ENCODE data around the gene AQP9.
"Not testable (repeated sequence)": the region's sequence is repeated elsewhere in the genome, so short reads cannot be mapped to it uniquely, and the experiment has no call there.

AQP9 gene

GRCh38 chr15:58138106-58138505, at the start of gene AQP9:
AQP9 (plus strand) TSS chr15:58138381; CDS start chr15:58138566, 185 bp downstream.
- ATAC-seq: no peak
- Mint-ChIP-seq H3K27ac (no peak within 1 kb of the TSS), H3K36me3 (no peaks in the 10 kb centered on the region), H3K4me3 (no peak within 1 kb of the TSS), H3K27me3 (no peaks in the 10 kb centered on the region), H3K4me1 (no peaks in the 10 kb centered on the region), H3K9me3 (no peaks in the 10 kb centered on the region)

- Mint-ChIP-seq H3K9me3 (no peaks in the 10 kb centered on the region), H3K4me3 (no peak overlapping the region), H3K4me1 (no peaks in the 10 kb centered on the region), H3K27me3 (peaks cover 6% of the 10 kb centered on the region), H3K36me3 (no peaks in the 10 kb centered on the region), H3K27ac (no peak overlapping the region)
- ATAC-seq: peak; percentile 31
Measured at GRCh38 chr15:58095415-58095814, 42.8 kb upstream of the AQP9 start.

GRCh38 chr15:58096529-58097084, 41.6 kb upstream of the AQP9 start:
- no peak for ATAC-seq
- no peaks in the 10 kb centered on the region for H3K36me3 Mint-ChIP-seq
- H3K27ac Mint-ChIP-seq: no peak overlapping the region
- H3K4me3 Mint-ChIP-seq: no peak overlapping the region
- peaks cover 18% of the 10 kb centered on the region for H3K27me3 Mint-ChIP-seq
- H3K4me1 Mint-ChIP-seq: no peaks in the 10 kb centered on the region
- no peaks in the 10 kb centered on the region for H3K9me3 Mint-ChIP-seq

- ATAC-seq: no peak
- no peaks in the 10 kb centered on the region for H3K4me1 Mint-ChIP-seq
- peaks cover 51% of the 10 kb centered on the region for H3K27me3 Mint-ChIP-seq
- H3K9me3 Mint-ChIP-seq: peaks cover 5% of the 10 kb centered on the region
- H3K4me3 Mint-ChIP-seq: no peak overlapping the region
- no peaks in the 10 kb centered on the region for H3K36me3 Mint-ChIP-seq
- no peak overlapping the region for H3K27ac Mint-ChIP-seq
Measured at GRCh38 chr15:58103482-58103881, 34.7 kb upstream of the AQP9 start.

- H3K36me3 Mint-ChIP-seq: no peaks in the 10 kb centered on the region
- no peaks in the 10 kb centered on the region for H3K4me1 Mint-ChIP-seq
- H3K27ac Mint-ChIP-seq: no peak overlapping the region
- H3K27me3 Mint-ChIP-seq: peaks cover 26% of the 10 kb centered on the region
- H3K4me3 Mint-ChIP-seq: no peak overlapping the region
- H3K9me3 Mint-ChIP-seq: peaks cover 5% of the 10 kb centered on the region
- no peak for ATAC-seq
Measured at GRCh38 chr15:58108117-58108516, 30.1 kb upstream of the AQP9 start.

GRCh38 chr15:58109419-58109818, 28.8 kb upstream of the AQP9 start:
- no peaks in the 10 kb centered on the region for H3K36me3 Mint-ChIP-seq
- no peaks in the 10 kb centered on the region for H3K4me1 Mint-ChIP-seq
- H3K4me3 Mint-ChIP-seq: no peak overlapping the region
- no peaks in the 10 kb centered on the region for H3K9me3 Mint-ChIP-seq
- no peak overlapping the region for H3K27ac Mint-ChIP-seq
- ATAC-seq: no peak
- peaks cover 14% of the 10 kb centered on the region for H3K27me3 Mint-ChIP-seq

- no peaks in the 10 kb centered on the region for H3K4me1 Mint-ChIP-seq
- no peaks in the 10 kb centered on the region for H3K36me3 Mint-ChIP-seq
- H3K27me3 Mint-ChIP-seq: peaks cover 14% of the 10 kb centered on the region
- no peak for ATAC-seq
- H3K4me3 Mint-ChIP-seq: no peak overlapping the region
- no peak overlapping the region for H3K27ac Mint-ChIP-seq
- H3K9me3 Mint-ChIP-seq: no peaks in the 10 kb centered on the region
Measured at GRCh38 chr15:58110999-58111717, 27.0 kb upstream of the AQP9 start.

GRCh38 chr15:58111718-58112104, 26.5 kb upstream of the AQP9 start:
- no peak overlapping the region for H3K27ac Mint-ChIP-seq

GRCh38 chr15:58113358-58113757, 24.8 kb upstream of the AQP9 start:
- H3K27me3 Mint-ChIP-seq, H3K4me1 Mint-ChIP-seq, ATAC-seq, H3K36me3 Mint-ChIP-seq, H3K27ac Mint-ChIP-seq, H3K9me3 Mint-ChIP-seq, H3K4me3 Mint-ChIP-seq: not testable (repeated sequence)

More at GRCh38 chr15:58111718-58112104, 26.5 kb upstream of the AQP9 start:
- Mint-ChIP-seq H3K27me3 (peaks cover 12% of the 10 kb centered on the region), H3K4me3 (no peak overlapping the region), H3K9me3 (no peaks in the 10 kb centered on the region), H3K4me1 (no peaks in the 10 kb centered on the region), H3K36me3 (no peaks in the 10 kb centered on the region)
- no peak for ATAC-seq

- no peaks in the 10 kb centered on the region for H3K36me3 Mint-ChIP-seq
- peaks cover 9% of the 10 kb centered on the region for H3K27me3 Mint-ChIP-seq
- ATAC-seq: no peak
- H3K4me3 Mint-ChIP-seq: no peak overlapping the region
- no peak overlapping the region for H3K27ac Mint-ChIP-seq
- no peaks in the 10 kb centered on the region for H3K9me3 Mint-ChIP-seq
- no peaks in the 10 kb centered on the region for H3K4me1 Mint-ChIP-seq
Measured at GRCh38 chr15:58114388-58114787, 23.8 kb upstream of the AQP9 start.

- Mint-ChIP-seq H3K4me1 (no peaks in the 10 kb centered on the region), H3K27me3 (peaks cover 9% of the 10 kb centered on the region), H3K36me3 (no peaks in the 10 kb centered on the region), H3K4me3 (no peak overlapping the region), H3K27ac (no peak overlapping the region), H3K9me3 (no peaks in the 10 kb centered on the region)
- ATAC-seq: no peak
Measured at GRCh38 chr15:58114812-58115211, 23.4 kb upstream of the AQP9 start.

- Mint-ChIP-seq H3K36me3 (no peaks in the 10 kb centered on the region), H3K4me1 (no peaks in the 10 kb centered on the region), H3K27me3 (peaks cover 9% of the 10 kb centered on the region), H3K4me3 (no peak overlapping the region), H3K27ac (no peak overlapping the region), H3K9me3 (no peaks in the 10 kb centered on the region)
- no peak for ATAC-seq
Measured at GRCh38 chr15:58115692-58116091, 22.5 kb upstream of the AQP9 start.

GRCh38 chr15:58117619-58118018, 20.6 kb upstream of the AQP9 start:
- no peak for ATAC-seq
- no peak overlapping the region for H3K4me3 Mint-ChIP-seq
- H3K27me3 Mint-ChIP-seq: no peaks in the 10 kb centered on the region
- H3K9me3 Mint-ChIP-seq: no peaks in the 10 kb centered on the region
- H3K27ac Mint-ChIP-seq: no peak overlapping the region
- H3K36me3 Mint-ChIP-seq: no peaks in the 10 kb centered on the region
- no peaks in the 10 kb centered on the region for H3K4me1 Mint-ChIP-seq

GRCh38 chr15:58118272-58118671, 19.9 kb upstream of the AQP9 start:
- no peaks in the 10 kb centered on the region for H3K36me3 Mint-ChIP-seq
- H3K27me3 Mint-ChIP-seq: no peaks in the 10 kb centered on the region
- no peak overlapping the region for H3K4me3 Mint-ChIP-seq
- no peaks in the 10 kb centered on the region for H3K4me1 Mint-ChIP-seq
- no peak for ATAC-seq
- no peak overlapping the region for H3K27ac Mint-ChIP-seq
- no peaks in the 10 kb centered on the region for H3K9me3 Mint-ChIP-seq

- Mint-ChIP-seq H3K27me3 (peaks cover 4% of the 10 kb centered on the region), H3K36me3 (no peaks in the 10 kb centered on the region), H3K27ac (no peak overlapping the region), H3K4me1 (no peaks in the 10 kb centered on the region), H3K9me3 (no peaks in the 10 kb centered on the region), H3K4me3 (no peak overlapping the region)
- ATAC-seq: no peak
Measured at GRCh38 chr15:58119016-58119415, 19.2 kb upstream of the AQP9 start.

- no peak overlapping the region for H3K4me3 Mint-ChIP-seq
- H3K4me1 Mint-ChIP-seq: no peaks in the 10 kb centered on the region
- no peaks in the 10 kb centered on the region for H3K9me3 Mint-ChIP-seq
- no peak for ATAC-seq
- peaks cover 8% of the 10 kb centered on the region for H3K27me3 Mint-ChIP-seq
- H3K36me3 Mint-ChIP-seq: no peaks in the 10 kb centered on the region
- H3K27ac Mint-ChIP-seq: no peak overlapping the region
Measured at GRCh38 chr15:58124585-58124984, 13.6 kb upstream of the AQP9 start.
